HUES64 (cell line): ENCODE measurements around the gene CDCA8.

ENCODE experiments used
- H3K27ac ChIP-seq: 2 replicates; pipeline ENCODE4 v1.7.0; 2013; ENCODE audit warnings: low read depth, low read length, inconsistent platforms
- H3K27me3 ChIP-seq: 2 replicates; pipeline ENCODE4 v1.6.1; 2013; ENCODE audit warnings: mild to moderate bottlenecking, low read length; ENCODE audit not compliant: insufficient read depth
- H3K36me3 ChIP-seq: 2 replicates; pipeline ENCODE4 v1.6.1; 2013; ENCODE audit warnings: mild to moderate bottlenecking, low read length; ENCODE audit not compliant: insufficient read depth
- H3K4me1 ChIP-seq: 2 replicates; pipeline ENCODE4 v1.6.1; 2013; ENCODE audit warnings: mild to moderate bottlenecking, low read length, moderate library complexity; ENCODE audit not compliant: insufficient read depth
- H3K4me3 ChIP-seq: 2 replicates; pipeline ENCODE4 v1.5.1; 2013; ENCODE audit warnings: mild to moderate bottlenecking, low read length, moderate library complexity
- H3K9ac ChIP-seq: 2 replicates; pipeline ENCODE4 v1.6.1; 2013; ENCODE audit warnings: mild to moderate bottlenecking, low read depth, low read length
- H3K9me3 ChIP-seq: 2 replicates; pipeline ENCODE4 v1.6.1; 2013; ENCODE audit warnings: low read depth, low read length; ENCODE audit not compliant: insufficient read depth
- WGBS: fragments of 150-250, 120-280 bp; methylation state at CpG from one replicate; pipeline ENCODE4 v1.1.7; 2013; ENCODE audit warnings: missing lambda C conversion rate; 5-methylcytosine and 5-hydroxymethylcytosine counted together

CDCA8 gene

DNA sequence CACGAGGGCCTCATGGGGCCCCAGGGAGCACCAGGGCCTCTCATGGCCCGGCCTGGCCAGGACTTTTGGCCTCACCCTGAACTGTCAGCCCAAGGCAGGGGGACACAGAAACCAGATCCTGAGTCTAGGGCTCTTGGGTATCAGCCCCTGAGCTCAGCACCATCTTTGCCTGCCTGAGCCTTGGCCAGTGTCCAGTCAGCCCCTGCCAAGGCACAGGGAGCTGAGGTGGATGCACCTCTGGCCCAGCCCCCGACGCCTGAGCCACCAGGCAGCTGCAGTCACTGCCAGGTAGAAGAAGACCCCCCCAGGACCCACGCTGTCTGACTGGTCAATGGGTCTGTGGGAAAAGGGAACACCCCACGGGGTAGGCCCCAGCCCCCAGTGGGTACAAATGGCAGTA lies 25.3 kb downstream of the CDCA8 start:
- Histone ChIP-seq H3K27ac (no peak overlapping the region), H3K4me3 (no peak overlapping the region), H3K9me3 (no peaks in the 10 kb centered on the region), H3K27me3 (no peaks in the 10 kb centered on the region), H3K36me3 (no peaks in the 10 kb centered on the region), H3K9ac (no peak overlapping the region), H3K4me1 (no peaks in the 10 kb centered on the region)
- 86% methylated on average over 6 of the region's 6 CpGs for WGBS

- Histone ChIP-seq H3K36me3 (no peaks in the 10 kb centered on the region), H3K9ac (no peak overlapping the region), H3K9me3 (no peaks in the 10 kb centered on the region), H3K27me3 (no peaks in the 10 kb centered on the region), H3K27ac (no peak overlapping the region), H3K4me3 (no peak overlapping the region), H3K4me1 (peaks cover 2% of the 10 kb centered on the region)
- 92% methylated on average over 26 of the region's 26 CpGs for WGBS
These were observed 26.0 kb downstream of the CDCA8 start for GRCh38 chr1:37718181-37718900.

GRCh38 chr1:37718901-37719571 lies 26.7 kb downstream of the CDCA8 start:
- Histone ChIP-seq H3K4me1 (peaks cover 9% of the 10 kb centered on the region), H3K9me3 (no peaks in the 10 kb centered on the region), H3K4me3 (no peak overlapping the region), H3K27me3 (no peaks in the 10 kb centered on the region), H3K27ac (no peak overlapping the region), H3K9ac (no peak overlapping the region), H3K36me3 (no peaks in the 10 kb centered on the region)
- 94% methylated on average over 14 of the region's 15 CpGs for WGBS

GRCh38 chr1:37719572-37720195 lies 27.4 kb downstream of the CDCA8 start:
- Histone ChIP-seq H3K27me3 (no peaks in the 10 kb centered on the region), H3K4me3 (no peak overlapping the region), H3K36me3 (no peaks in the 10 kb centered on the region), H3K27ac (no peak overlapping the region), H3K9ac (no peak overlapping the region), H3K4me1 (peaks cover 9% of the 10 kb centered on the region), H3K9me3 (no peaks in the 10 kb centered on the region)
- WGBS, result 93% methylated on average over 13 of the region's 13 CpGs

DNA sequence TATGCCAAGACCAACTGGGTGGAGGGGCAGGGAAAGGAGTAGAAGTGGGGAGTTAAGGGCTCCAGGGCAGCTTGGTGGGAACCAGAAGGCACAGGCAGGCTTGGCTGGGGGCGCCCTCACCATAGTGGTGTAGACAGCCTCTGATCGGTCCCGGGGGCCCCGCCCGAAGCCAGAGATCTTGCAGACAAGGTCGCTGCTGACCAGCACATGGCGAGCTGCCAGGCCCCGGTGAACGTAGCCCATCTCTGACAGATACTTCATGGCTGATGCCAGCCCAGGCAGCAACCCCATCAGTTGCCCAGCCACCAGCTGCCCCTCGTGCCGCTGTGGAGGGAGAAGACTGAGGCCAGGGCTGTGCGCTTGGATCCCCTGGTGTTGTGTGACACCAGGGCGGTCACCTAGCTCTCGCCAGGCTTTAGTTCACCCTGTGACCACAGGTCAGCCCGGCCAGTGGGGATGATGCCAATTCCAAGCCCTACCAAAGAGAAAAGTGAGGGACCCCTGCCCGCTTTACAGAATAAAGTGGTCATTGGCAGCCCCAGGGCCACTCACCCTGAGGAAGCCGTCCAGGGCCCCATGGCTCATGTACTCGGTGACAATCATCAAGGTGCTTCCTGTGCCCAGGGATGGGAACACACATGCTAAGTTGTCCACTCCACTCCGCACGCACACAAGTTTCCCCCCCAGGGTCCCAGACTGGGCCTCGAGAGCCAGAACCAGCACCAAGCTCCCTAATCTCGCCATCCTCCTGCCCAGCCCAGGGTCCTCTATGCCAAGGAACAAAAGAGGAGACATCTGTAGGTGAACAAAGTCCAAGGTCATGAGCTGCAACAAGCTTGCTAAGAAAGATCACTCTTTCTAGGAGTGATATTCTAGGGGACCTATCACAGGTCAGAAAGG lies 28.2 kb downstream of the CDCA8 start:
- Histone ChIP-seq H3K27me3 (no peaks in the 10 kb centered on the region), H3K9ac (no peak overlapping the region), H3K36me3 (no peaks in the 10 kb centered on the region), H3K4me1 (peaks cover 9% of the 10 kb centered on the region), H3K9me3 (no peaks in the 10 kb centered on the region), H3K4me3 (no peak overlapping the region), H3K27ac (no peak overlapping the region)
- 94% methylated on average over 22 of the region's 22 CpGs for WGBS

GRCh38 chr1:37721565-37721964 lies 29.2 kb downstream of the CDCA8 start:
- H3K4me1 ChIP-seq, result peaks cover 9% of the 10 kb centered on the region
- no peaks in the 10 kb centered on the region for H3K9me3 ChIP-seq
- H3K4me3 ChIP-seq, result no peak overlapping the region
- no peak overlapping the region for H3K9ac ChIP-seq
- no peaks in the 10 kb centered on the region for H3K36me3 ChIP-seq
- 78% methylated on average over 19 of the region's 19 CpGs for WGBS
- no peaks in the 10 kb centered on the region for H3K27me3 ChIP-seq
- H3K27ac ChIP-seq, result no peak overlapping the region

DNA sequence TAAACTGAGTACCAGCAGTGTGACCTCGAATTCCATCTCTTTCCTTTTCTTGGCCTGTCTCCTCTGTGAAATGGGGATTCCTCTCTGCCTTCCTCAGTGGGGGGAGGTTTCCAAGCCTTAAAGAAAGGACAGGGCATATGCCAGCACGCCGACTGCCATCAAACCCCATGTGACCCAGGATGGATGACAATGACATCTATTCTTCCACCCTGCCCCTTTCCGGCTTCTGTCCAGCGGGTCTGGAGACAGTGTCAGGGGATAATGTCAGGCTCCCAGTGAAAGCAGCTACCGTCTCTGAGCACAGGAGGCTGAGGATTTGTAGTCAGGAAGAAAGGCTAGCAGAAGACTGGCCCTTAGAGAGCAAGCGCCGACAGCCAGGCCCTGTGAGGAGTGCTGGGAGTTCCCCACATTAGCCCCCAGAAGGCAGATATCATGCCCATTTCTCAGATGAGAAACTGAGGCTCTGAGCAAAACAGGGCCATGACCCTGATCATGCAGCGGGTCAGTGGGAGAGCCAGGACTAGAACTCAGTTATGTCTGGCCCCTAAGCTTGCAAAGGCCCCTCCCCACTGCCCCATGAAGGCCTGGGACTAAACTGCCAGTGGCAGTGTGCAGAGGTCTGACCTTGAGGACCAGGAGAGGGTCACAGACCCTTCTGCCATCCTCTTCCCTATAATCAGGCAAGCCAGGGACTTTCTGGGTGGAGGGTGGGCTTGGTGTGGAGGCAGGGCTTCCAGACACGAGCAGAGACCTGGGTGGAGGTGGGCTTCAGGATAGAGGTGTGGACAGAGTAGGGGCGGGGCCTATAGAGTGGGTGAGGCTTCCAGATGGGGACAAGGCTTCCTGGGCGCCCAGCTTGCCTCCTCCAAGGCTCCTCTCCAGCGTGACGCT lies 30.1 kb downstream of the CDCA8 start:
- no peaks in the 10 kb centered on the region for H3K9me3 ChIP-seq
- H3K4me3 ChIP-seq, result no peak overlapping the region
- H3K36me3 ChIP-seq, result no peaks in the 10 kb centered on the region
- no peaks in the 10 kb centered on the region for H3K27me3 ChIP-seq
- H3K4me1 ChIP-seq, result peaks cover 9% of the 10 kb centered on the region
- no peak overlapping the region for H3K27ac ChIP-seq
- 89% methylated on average over 14 of the region's 14 CpGs for WGBS
- H3K9ac ChIP-seq, result no peak overlapping the region

GRCh38 chr1:37723072-37723389 lies 30.7 kb downstream of the CDCA8 start:
- Histone ChIP-seq H3K4me1 (peaks cover 9% of the 10 kb centered on the region), H3K27me3 (no peaks in the 10 kb centered on the region), H3K4me3 (no peak overlapping the region), H3K9ac (no peak overlapping the region), H3K9me3 (no peaks in the 10 kb centered on the region), H3K36me3 (no peaks in the 10 kb centered on the region), H3K27ac (no peak overlapping the region)
- WGBS, result 86% methylated on average over 6 of the region's 6 CpGs

DNA sequence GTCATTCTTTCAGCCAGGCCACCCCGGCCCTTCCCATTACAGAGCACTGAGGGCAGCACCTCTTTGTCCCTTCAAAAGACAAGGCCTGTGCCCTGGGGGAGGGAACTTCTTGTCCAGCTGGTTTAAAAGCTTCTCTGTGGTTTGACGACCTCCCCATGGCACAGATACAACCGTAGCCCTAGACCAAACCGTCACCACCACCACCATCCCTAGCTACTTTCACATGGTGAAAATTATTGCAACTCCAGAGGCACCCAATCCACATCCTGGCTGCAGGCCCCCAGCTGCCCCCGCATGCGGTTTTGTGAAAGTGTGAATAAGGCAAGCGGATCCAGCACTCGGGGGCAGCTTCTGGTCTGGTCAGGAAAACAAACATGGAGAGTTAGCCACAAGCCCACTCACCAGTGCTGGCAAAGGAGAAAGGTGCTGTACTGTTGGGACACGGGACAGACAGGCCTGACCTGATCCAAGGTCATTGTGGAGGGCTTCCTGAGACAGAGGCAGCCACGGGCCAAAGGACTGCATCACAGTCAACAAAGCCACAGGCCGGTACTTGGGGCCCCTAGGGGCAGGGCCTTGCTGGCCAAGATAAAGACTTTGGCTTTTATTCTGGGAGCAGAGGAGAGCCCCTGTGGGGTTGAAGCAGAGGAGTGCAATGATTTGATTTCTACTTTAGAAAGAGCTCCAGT lies 31.2 kb downstream of the CDCA8 start:
- H3K36me3 ChIP-seq, result no peaks in the 10 kb centered on the region
- no peak overlapping the region for H3K4me3 ChIP-seq
- 59% methylated on average over 11 of the region's 11 CpGs for WGBS
- no peak overlapping the region for H3K9ac ChIP-seq
- peaks cover 9% of the 10 kb centered on the region for H3K4me1 ChIP-seq
- H3K9me3 ChIP-seq, result no peaks in the 10 kb centered on the region
- H3K27ac ChIP-seq, result no peak overlapping the region
- H3K27me3 ChIP-seq, result peaks cover 2% of the 10 kb centered on the region; the same call in 1 of the 2 replicates

- no peaks in the 10 kb centered on the region for H3K36me3 ChIP-seq
- H3K9ac ChIP-seq, result no peak overlapping the region
- no peaks in the 10 kb centered on the region for H3K9me3 ChIP-seq
- no peak overlapping the region for H3K4me3 ChIP-seq
- H3K27me3 ChIP-seq, result peaks cover 7% of the 10 kb centered on the region; the same call in 1 of the 2 replicates
- H3K4me1 ChIP-seq, result peaks cover 9% of the 10 kb centered on the region
- 94% methylated on average over 6 of the region's 6 CpGs for WGBS
- no peak overlapping the region for H3K27ac ChIP-seq
These were observed 32.3 kb downstream of the CDCA8 start for GRCh38 chr1:37724575-37724974.
